Inflammatory macrophage (primary cell): ENCODE results near the gene UBL7.

Experiments used
- DNase-seq, 2 donors: peaks; one replicate each; pipeline ENCODE4 v3.0.0-alpha.2; 2020 to 2022

UBL7 gene

DNA sequence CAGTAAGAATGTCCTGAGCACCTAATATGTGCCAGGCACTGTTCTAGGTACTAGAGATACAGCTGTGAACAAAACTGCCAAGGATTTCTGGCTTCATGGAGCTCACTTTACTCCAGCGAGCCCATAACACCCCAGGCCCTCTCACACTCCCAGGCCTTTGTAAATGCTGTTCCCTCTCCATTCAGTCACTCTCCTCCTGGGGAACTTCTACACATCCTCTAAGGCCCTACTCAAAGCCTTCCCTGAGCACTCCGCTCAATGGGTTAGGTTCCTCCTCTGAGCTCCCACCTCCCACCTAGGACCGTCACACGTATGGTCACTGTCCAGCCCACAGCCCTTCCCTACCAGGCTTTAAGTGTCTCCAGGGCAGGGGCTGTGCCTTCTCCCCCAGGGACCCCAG is 54.4 kb downstream of the UBL7 start:
- no peak for DNase-seq

DNA sequence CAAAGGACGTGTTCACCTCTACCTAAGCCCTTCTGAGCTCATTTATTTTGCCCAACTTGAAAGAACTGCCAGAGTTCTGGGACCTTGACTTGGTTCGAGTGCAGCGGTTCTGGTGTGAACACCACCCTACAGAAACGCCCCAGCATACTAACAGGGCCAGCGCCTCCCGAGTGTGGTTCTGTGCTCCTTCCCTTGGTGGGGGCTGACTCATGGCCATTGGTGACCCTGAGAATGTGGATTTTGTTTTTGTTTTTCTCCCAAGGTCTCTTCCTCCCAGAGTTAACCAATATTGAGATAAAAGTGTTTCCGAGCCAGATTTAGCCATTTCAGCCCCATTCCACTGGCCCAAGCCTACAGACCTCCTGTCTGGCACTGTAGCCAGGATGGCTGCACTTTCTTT is 55.1 kb downstream of the UBL7 start:
- no peak for DNase-seq

DNA sequence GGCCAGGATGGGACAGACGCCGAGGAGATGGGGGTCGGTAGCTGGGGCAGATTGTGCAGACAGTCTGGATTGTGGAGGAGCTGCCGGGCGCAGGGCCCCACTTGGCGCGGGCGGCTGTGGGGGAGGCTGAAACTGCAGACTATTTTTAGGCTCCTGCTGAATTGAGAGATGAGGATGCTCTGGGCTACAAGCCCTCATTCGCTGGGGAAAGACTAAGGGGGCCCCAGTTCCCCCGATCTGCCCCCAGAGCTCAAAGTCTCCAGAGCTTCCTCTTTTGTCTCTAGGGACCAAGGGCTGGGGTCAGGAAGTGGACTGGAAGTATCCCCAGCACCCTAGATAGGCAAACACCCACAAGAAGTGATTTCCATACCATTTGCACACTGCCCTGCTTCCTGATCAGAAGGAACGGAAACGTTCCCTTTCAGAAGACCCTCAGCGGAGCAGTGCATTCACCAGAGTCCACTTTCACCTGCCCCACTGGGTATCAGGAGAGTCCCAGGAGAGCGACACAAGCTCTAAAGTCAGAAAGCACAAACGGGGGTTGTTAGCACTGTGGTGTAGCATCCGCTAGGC is 56.9 kb downstream of the UBL7 start:
- DNase-seq = peak; percentile 25 to 48

DNA sequence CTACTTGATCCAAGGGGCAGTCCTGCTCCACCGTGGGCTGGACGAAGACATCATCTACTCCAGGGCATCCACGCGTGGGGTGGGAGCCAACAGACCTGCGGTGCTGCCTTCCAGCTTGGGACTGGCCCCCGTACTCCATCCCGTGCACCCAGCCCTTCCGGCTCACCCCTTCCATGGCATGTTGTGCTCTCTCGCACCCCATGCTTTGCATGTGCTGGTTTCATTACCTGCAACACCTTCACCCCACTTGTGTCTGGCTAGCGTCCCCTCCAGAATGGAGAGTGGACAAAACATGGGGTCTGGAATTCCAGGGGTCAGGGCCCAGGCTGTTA is 57.4 kb downstream of the UBL7 start:
- no peak for DNase-seq

- DNase-seq = peak; percentile 35 to 61
These were observed 57.9 kb downstream of the UBL7 start for GRCh38 chr15:74402873-74403587.

- no peak for DNase-seq
These were observed 58.6 kb downstream of the UBL7 start for GRCh38 chr15:74402337-74402841.

- DNase-seq = no peak
These were observed 59.8 kb downstream of the UBL7 start for GRCh38 chr15:74400915-74401757.

GRCh38 chr15:74400313-74400860 is 60.6 kb downstream of the UBL7 start:
- DNase-seq = peak in 1 of 2 donors; percentile 21

DNA sequence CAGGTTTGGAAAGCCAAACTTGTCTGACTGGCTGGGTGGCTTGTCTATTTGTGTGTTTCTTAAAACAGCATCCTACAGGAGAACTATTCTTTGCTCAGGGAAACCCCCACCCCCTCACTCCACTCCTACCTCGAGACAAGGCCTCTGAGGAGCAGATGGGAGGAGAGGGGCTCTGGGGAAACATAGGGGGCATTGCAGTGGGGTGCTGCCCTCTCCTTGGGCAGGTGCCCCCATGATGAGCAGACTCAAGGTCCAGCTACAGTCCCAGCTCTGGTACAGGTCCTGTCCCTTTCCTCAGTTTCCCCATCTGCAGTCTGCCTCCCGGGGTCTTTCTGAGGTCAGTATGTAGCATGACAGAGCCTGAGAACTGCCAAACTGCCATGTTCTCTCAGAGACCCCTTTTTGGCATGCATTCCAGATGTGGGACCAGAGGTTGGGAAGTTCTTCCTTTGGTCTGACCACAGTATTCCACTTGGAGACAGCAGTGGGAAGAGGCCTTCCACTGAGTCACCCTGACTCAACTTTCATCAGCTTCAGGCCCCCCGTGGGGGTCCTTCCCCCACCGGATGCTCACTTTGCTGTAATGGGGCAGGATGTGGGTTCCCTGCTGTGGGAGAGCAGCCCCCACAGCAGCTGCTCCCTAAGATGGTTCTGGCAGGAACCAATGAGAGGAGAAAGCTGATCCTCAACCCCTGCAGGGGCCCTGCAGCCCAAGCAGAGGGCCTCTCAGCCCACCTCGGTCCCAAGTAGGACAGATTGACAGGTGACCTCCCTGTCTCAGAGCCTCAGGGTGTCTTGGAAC is 61.2 kb downstream of the UBL7 start:
- DNase-seq = peak in 1 of 2 donors; percentile 29

GRCh38 chr15:74399100-74399499 is 61.9 kb downstream of the UBL7 start:
- DNase-seq = peak; percentile 50 to 61

GRCh38 chr15:74398183-74398582 is 62.8 kb downstream of the UBL7 start:
- no peak for DNase-seq

GRCh38 chr15:74397239-74398068 is 63.5 kb downstream of the UBL7 start:
- peak in 1 of 2 donors; percentile 18 for DNase-seq

DNA sequence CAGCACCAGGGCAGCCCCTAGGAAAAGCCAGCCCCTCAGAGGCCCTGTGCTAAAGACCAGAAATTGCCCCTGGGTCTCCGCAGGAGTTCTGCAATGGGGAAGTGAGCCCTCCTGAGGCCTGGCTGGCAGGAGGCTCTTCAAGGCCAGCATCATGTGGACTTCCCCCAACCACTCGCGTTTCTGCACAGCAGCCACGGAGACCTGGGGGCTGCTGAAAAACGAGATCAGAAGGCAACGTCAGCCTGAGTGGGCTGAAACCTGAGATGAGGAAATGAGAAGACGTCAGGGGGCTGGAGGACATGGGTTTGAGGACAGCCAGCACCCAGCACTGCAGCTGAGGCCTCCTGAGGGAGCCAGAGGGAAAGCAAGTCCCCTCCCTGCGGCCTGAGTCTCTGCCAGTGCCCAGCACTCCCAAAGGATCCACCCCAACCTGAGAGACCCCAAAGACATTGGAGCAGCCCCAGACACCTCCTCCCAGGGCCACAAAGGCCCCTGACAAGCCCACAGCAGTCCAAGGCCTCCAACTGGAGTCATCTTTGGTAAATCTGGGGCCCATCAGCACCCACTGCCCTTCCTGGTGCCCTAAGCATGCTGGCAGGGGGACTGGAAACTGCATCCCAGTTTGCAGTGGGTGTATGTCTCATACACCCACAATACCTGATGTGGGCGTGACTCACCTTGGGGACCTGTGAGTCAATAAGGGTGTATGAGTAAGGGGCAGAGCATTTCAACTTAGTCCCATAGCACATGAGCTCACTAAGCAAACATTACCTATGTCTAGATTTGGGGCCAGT is 64.3 kb downstream of the UBL7 start:
- DNase-seq = peak; percentile 66 to 89

DNA sequence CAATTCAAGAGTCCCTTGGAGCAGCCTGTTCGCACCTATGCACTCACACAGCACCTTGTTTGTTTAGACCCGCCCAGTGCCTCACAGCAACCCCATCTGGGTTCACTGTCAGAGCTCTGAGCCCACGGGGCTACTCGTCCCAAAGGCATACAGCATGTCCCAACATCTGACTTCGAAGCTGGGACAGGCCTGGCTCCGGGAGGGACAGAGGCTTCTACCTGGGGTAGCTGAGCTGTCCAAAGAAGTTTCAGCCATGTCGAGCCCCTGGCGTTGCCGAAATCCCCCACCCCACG is 64.9 kb downstream of the UBL7 start:
- DNase-seq = no peak
